Measurements from ENCODE around the gene HMSD.

HMSD gene

GRCh38 chr18:63997041-63997440, 47.9 kb downstream of the HMSD start:
- H3K27ac ChIP-seq = no peak overlapping the region
- no peak for TF ChIP-seq CTCF (conservative IDR thresholded peaks at IDR 0.05)

DNA sequence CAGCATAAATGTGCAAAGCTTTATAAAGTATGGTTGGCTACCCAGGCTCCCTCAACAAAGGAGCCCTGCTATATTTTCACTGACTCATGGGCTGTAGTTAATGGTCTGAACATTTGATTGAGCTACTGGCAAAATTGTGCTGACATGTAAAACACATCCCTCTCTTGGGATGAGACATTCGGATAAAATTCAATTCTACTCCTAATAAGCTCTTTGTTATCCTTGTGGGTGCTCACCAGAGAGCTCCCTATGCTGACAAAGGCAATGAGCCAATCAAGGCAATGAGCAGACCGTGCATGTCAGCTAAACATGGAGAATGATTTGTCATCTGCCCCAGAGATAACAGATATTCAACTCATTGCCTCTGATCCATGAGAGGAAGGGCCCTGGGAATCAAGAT, 48.5 kb downstream of the HMSD start:
- no peak for TF ChIP-seq CTCF (conservative IDR thresholded peaks at IDR 0.05)
- no peak overlapping the region for H3K27ac ChIP-seq

GRCh38 chr18:63999871-64000270, 50.8 kb downstream of the HMSD start:
- no peak for TF ChIP-seq CTCF (conservative IDR thresholded peaks at IDR 0.05)
- H3K27ac ChIP-seq = no peak overlapping the region

- TF ChIP-seq CTCF (conservative IDR thresholded peaks at IDR 0.05) = no peak
- H3K27ac ChIP-seq = no peak overlapping the region
These were observed 53.5 kb downstream of the HMSD start for GRCh38 chr18:64002581-64002980.

DNA sequence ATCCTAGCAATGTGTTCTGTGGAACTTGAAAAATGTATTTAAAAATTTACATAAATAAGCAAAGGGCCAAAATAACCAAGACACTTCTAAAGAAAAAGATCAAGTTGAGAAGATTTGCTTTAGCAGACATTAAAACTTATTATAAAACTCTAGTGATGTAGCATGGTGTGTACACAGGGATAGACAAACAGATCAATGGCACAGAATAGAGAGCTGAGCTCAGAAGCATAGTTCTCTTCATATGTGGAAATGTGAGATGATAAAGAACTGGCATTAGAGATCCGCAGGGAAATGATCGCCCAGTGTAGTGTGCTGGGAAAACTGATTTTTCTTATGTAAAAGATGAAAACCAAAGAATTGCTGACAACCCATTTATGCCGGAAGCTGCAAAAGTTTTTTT, 60.2 kb downstream of the HMSD start:
- H3K27ac ChIP-seq = no peak overlapping the region
- no peak for TF ChIP-seq CTCF (conservative IDR thresholded peaks at IDR 0.05)
